Measurements from ENCODE around the gene IBA57. TPM values are rescaled to one million over a fixed set of nuclear protein-coding genes. Genes with fewer than 3 reads are reported as not detected.

The IBA57 gene
- total RNA-seq, 4 donors from 2014 or later, result 8.2 to 11.8 (median 10.3) TPM

DNA sequence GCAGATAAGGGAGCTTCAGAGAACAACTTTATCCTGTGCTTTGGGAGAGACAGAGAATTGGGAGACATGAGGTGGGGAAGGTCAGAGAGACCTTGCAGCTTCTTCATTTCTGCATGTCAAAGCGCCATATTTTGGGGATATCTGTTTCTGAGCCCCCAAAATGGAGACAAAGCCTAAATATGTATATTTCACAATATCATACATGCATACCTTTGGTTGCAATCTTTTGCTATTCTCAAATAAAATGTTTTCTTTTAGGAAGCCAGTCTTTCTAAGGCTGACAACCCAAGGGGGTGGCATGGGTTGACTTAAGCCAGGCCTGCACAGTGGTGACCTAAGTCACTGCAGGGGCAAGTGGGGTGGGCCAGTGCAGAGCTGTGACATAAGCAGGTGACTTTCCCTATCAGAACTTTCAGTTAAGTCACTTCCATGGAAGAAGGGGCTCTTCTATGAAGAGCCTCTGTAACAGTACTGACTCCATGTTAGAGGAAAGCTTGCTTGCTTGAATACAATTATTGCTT is 42.6 kb upstream of the IBA57 start:
- Histone ChIP-seq H3K27me3 (no peaks in the 10 kb centered on the region), H3K27ac (no peak overlapping the region), H3K36me3 (no peaks in the 10 kb centered on the region), H3K4me3 (no peak overlapping the region), H3K4me1 (no peaks in the 10 kb centered on the region), H3K9me3 (no peaks in the 10 kb centered on the region)
- TF ChIP-seq POLR2A (IDR thresholded peaks at IDR 0.05) (no peak), CTCF (IDR thresholded peaks at IDR 0.05) (no peak)
- peak in 1 of 3 donors; percentile 13 for DNase-seq

DNA sequence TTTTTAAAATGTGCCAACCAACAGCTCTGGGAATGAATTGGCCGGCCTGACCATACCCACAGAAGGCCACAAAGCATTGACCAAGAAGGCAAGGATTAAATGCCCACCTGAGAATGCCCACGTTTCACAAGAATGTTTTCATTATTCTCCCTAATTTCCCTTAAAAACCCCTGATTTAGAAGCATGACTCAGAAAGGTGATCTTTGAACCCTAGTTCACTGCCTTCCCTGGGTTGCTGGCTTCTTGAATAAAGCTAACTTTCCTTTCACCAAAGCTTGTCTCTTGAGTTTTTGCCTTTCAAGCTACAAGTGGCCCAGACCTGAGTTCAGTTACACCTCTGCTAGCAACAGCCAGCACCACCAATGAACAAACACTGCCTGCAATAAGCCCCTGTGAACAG is 42.1 kb upstream of the IBA57 start:
- H3K27me3 ChIP-seq, result no peaks in the 10 kb centered on the region
- TF ChIP-seq POLR2A (IDR thresholded peaks at IDR 0.05) (no peak), CTCF (IDR thresholded peaks at IDR 0.05) (no peak)
- H3K4me3 ChIP-seq, result no peak overlapping the region
- H3K9me3 ChIP-seq, result no peaks in the 10 kb centered on the region
- no peaks in the 10 kb centered on the region for H3K36me3 ChIP-seq
- peak in 1 of 3 donors; percentile 6 for DNase-seq
- H3K4me1 ChIP-seq, result no peaks in the 10 kb centered on the region
- H3K27ac ChIP-seq, result no peak overlapping the region

DNA sequence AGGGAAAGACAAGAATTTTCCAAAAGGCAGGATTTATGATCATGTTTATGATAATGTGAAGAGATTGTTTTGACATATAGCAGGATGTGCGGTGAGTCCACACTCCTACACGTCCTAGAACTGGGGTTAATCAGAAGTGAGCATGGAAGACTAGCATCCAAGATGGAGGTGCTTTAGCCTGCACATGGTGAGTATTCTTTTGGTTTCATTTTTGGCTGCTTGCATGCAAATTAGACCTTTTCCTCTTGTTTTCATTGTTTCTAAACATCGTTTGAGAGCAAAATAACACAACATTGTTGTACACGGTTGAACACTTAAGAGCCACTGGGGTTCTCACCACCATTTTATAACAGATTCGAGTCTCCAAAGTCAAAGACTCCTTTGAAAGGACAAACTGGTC is 40.4 kb upstream of the IBA57 start:
- Histone ChIP-seq H3K9me3 (no peaks in the 10 kb centered on the region), H3K27ac (no peak overlapping the region), H3K36me3 (no peaks in the 10 kb centered on the region), H3K4me1 (no peaks in the 10 kb centered on the region), H3K4me3 (no peak overlapping the region), H3K27me3 (no peaks in the 10 kb centered on the region)
- no peak for DNase-seq
- TF ChIP-seq CTCF (IDR thresholded peaks at IDR 0.05) (no peak), POLR2A (IDR thresholded peaks at IDR 0.05) (no peak)

DNA sequence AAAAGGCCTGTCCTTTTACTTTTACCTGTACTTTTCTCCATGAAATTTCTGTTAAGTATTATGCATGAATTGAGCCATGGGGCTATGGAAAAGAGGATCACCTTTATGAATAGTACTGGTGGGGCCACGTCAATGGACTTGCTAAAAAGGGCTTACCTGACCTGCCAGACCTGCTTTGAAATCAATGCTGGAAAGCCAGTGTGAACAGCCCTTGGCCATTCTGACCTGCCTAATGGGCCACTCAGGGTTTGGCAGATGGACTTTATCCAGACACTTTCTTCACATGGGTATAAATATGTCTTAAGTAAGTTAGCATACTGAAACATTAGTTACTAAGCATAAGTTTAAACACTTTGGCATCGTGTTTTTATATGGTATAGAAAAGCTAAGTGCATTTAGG is 33.8 kb upstream of the IBA57 start:
- no peak overlapping the region for H3K4me3 ChIP-seq
- H3K27ac ChIP-seq, result no peak overlapping the region
- no peaks in the 10 kb centered on the region for H3K27me3 ChIP-seq
- no peak for TF ChIP-seq CTCF (IDR thresholded peaks at IDR 0.05)
- no peak for TF ChIP-seq POLR2A (IDR thresholded peaks at IDR 0.05)
- H3K36me3 ChIP-seq, result no peaks in the 10 kb centered on the region
- no peaks in the 10 kb centered on the region for H3K9me3 ChIP-seq
- no peaks in the 10 kb centered on the region for H3K4me1 ChIP-seq
- DNase-seq, result peak in 1 of 3 donors; percentile 10

DNA sequence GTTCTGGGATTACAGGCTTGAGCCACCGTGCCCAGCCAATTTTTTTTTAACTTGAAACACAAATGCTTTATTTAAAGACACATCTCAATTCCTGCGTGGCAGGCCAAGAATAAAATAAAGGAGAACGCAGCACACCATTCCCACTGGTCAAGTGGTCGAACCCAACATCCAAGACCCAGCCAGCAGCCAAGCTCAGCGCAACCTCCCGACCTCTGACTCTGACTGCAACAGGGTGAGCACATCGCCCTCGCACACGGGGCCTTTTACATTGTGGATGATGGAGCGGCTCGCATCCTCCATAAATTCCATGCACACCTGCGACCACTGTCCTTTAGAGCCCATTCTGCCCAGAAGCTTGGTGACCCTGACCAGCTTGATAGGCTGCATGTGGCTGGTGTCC is 31.0 kb upstream of the IBA57 start:
- Histone ChIP-seq H3K4me1 (no peaks in the 10 kb centered on the region), H3K36me3 (no peaks in the 10 kb centered on the region), H3K27ac (no peak overlapping the region), H3K4me3 (no peak overlapping the region), H3K27me3 (no peaks in the 10 kb centered on the region), H3K9me3 (no peaks in the 10 kb centered on the region)
- no peak for DNase-seq
- no peak for TF ChIP-seq POLR2A (IDR thresholded peaks at IDR 0.05)
- no peak for TF ChIP-seq CTCF (IDR thresholded peaks at IDR 0.05)

DNA sequence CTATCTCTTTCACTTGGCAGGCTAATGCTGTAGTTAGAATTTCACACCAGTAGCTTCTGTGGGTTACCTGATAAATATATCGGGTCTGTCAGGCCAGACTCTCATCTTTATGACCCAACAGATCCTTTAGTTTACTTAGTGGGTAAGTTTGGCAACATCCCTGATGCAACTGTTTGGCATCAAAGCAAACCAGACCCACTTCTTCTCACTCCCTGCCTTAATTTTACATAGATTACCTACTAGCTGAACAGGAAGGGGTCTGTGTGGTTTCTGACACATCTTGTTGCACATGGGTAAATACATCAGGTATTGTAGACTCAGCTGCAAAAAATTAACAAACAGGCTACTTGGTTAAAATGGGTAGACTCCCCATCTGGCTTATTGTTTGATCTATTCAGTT is 28.7 kb upstream of the IBA57 start:
- no peak overlapping the region for H3K27ac ChIP-seq
- H3K4me3 ChIP-seq, result no peak overlapping the region
- DNase-seq, result no peak
- no peaks in the 10 kb centered on the region for H3K36me3 ChIP-seq
- peaks cover 0 to 13% (median 10%) of the 10 kb centered on the region in 4 donors for H3K4me1 ChIP-seq
- no peaks in the 10 kb centered on the region for H3K9me3 ChIP-seq
- TF ChIP-seq POLR2A (IDR thresholded peaks at IDR 0.05) (no peak), CTCF (IDR thresholded peaks at IDR 0.05) (no peak)
- no peaks in the 10 kb centered on the region for H3K27me3 ChIP-seq

Data from Peyer's patch (tissue), 4 donors.